Measurements from ENCODE around the gene OBSL1. TPM values are rescaled to one million over a fixed set of nuclear protein-coding genes. Genes with fewer than 3 reads are reported as not detected.

The OBSL1 gene
- total and polyA plus RNA-seq, 3 donors from 2014 or later: 312 to 507 (median 462) TPM

DNA sequence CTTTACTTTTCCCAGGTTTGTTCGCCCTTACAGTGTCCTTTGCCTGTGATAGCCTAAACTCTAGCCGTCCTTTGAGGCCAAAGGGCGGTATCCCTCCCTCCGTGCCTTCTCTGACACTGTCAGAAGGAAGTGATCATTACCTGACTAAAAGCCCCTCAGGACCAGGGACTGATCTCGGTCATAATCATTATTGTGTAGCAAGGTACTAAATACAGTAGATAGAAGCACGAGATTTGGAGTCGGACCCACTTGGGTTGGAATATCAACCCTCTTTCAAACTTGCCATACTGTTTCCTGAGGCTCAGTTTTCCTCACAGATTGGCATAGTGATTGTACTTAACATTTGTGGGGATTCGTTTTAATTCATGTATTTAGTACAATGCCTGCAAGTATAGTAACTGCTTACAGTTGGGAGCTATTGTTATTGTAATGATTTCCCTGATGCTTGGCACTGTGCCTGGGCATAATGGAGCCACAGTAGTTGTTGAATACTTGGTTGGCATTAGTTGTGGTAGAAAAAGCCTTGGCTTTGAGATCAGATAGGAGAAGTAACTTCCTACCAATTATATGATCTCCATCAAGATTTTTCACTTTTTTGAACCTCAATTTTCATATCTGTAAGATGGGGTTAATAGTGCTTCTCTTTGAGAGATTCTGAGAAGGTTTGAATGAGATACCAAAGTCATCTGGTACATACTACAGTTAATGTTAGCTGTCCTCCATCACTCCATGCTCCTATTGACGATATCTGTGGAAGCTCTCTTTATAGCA, 27.2 kb upstream of the OBSL1 start:
- WGBS, 2 donors: 20 to 23% methylated on average over 9 of the region's 9 CpGs
- TF ChIP-seq, protein P1, sequence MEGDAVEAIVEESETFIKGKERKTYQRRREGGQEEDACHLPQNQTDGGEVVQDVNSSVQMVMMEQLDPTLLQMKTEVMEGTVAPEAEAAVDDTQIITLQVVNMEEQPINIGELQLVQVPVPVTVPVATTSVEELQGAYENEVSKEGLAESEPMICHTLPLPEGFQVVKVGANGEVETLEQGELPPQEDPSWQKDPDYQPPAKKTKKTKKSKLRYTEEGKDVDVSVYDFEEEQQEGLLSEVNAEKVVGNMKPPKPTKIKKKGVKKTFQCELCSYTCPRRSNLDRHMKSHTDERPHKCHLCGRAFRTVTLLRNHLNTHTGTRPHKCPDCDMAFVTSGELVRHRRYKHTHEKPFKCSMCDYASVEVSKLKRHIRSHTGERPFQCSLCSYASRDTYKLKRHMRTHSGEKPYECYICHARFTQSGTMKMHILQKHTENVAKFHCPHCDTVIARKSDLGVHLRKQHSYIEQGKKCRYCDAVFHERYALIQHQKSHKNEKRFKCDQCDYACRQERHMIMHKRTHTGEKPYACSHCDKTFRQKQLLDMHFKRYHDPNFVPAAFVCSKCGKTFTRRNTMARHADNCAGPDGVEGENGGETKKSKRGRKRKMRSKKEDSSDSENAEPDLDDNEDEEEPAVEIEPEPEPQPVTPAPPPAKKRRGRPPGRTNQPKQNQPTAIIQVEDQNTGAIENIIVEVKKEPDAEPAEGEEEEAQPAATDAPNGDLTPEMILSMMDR (IDR thresholded peaks at IDR 0.05): no peak
- no peak for TF ChIP-seq POLR2A (IDR thresholded peaks at IDR 0.05)
- Histone ChIP-seq H3K36me3 (ENCODE audit: low read depth, missing control alignments) (no peaks in the 10 kb centered on the region), H3K4me1 (peaks cover 33% of the 10 kb centered on the region), H3K9me3 (no peaks in the 10 kb centered on the region), H3K27ac (peak overlapping the region; percentile 77 to 96), H3K27me3 (no peaks in the 10 kb centered on the region), H3K4me3 (peak overlapping the region; percentile 68 to 78)
- intact Hi-C loops (cut with DNase I; ENCODE audit: low total_unique reads): no loop called here
- DNase-seq: no peak

DNA sequence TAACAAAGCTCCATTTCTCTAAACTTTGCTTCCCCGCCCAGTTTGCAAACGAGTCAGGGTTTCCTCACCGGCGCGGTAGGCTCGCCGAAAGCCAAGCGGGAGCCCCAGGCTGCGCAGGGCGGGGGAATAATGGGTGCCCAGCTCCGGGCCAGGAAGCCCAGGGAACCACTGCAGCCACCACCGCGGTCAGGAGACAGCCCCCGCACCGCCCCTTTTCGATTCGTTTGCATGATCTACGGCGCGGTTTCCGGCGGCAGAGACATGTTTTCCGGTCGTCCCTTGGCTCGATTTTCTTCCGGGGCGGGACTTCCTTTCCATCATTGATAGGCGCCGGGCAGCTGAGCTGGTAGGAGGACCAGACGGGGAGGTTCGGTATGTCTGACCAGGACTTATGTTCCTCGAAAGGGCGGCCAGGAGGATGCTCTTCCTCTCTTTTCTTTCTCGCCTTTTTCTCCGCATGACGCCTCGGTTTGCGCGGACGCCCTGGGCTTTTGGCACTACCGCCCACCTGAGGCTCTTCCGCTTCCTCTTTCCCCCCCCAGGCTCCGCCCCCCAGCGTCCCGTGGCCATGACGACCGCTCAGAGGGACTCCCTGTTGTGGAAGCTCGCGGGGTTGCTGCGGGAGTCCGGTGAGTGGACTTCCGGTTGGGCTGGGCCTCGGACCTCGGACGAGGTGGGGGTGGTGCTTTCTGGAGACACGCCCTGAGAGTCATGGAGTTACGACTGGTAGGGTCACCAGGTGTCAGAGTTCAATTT, 26.4 kb upstream of the OBSL1 start, which contains the start of gene STK11IP:
Gene STK11IP (plus strand): TSS at position 306 of the 756 bp plus-strand sequence. CDS start 263 bp downstream, at position 569.
- Histone ChIP-seq H3K9me3 (no peaks in the 10 kb centered on the region), H3K27ac (peak within 1 kb of the TSS; percentile 77 to 96), H3K4me1 (peaks cover 37% of the 10 kb centered on the region), H3K36me3 (ENCODE audit: low read depth, missing control alignments) (no peaks in the 10 kb centered on the region), H3K27me3 (no peaks in the 10 kb centered on the region), H3K4me3 (peak within 1 kb of the TSS; percentile 68 to 78)
- peak; percentile 98 for DNase-seq
- TF ChIP-seq, protein P1 (IDR thresholded peaks at IDR 0.05): peak in 1 of 3 experiments; percentile 3
- TF ChIP-seq POLR2A (IDR thresholded peaks at IDR 0.05): peak; percentile 57
- intact Hi-C loops (cut with DNase I; ENCODE audit: low total_unique reads): no loop called here
- 0 to 1% methylated on average over 44 to 57 of the region's 57 CpGs for WGBS, 2 donors

DNA sequence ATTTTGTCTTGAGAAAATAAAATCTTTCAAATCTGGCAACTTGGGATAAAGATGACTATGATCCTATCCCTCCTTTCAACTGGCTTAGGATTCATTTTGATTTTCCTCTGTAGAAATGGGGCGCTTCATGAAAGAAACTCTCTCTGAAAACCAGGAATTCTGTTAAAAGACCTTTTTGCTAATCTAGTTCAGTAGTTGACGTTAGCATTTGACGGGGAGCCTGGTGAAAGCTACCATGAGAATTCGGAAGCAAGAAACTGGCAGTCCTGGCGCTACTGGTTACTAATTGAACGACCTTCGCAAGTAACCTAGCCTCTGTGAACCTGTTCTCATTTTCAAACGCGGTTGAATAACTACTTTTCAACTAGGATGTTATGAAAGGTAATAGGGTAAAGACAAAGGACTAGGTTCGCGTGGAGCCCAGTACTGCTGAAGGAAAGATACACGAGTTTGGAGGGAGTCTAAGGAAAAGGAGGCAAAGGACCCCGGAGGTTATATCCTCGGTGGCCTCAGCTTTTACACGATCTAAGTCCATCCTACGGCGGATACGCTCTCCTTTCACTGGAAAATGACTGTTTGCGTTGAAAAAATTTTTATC, 25.7 kb upstream of the OBSL1 start:
- 5 to 6% methylated on average over 19 of the region's 19 CpGs for WGBS, 2 donors
- intact Hi-C loops (cut with DNase I; ENCODE audit: low total_unique reads): no loop called here

DNA sequence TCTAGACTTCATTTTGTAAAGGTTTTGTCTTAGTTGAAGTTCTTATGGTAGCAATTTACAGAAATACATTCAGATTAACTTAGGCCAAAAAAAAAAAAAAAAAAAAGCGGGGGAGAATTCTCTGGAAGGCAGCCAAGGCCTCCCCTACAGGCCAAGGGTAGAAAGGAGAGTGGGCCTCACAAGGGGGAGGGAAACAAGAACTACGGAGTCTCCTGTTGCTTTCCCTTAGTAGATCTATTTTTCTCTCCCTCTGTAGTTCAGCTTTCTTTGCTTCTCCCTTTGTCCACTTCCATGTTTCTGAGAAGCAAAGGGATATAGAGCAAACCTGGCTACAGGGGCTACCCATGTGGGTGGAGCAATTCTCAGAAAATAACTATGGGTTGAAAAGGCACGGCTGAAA, 23.9 kb upstream of the OBSL1 start:
- 23 to 37% methylated on average over 3 of the region's 3 CpGs for WGBS, 2 donors
- Histone ChIP-seq H3K27me3 (no peaks in the 10 kb centered on the region), H3K36me3 (ENCODE audit: low read depth, missing control alignments) (no peaks in the 10 kb centered on the region), H3K27ac (peak overlapping the region; percentile 59 to 77), H3K4me1 (peaks cover 29% of the 10 kb centered on the region), H3K4me3 (no peak overlapping the region), H3K9me3 (no peaks in the 10 kb centered on the region)
- no peak for TF ChIP-seq POLR2A (IDR thresholded peaks at IDR 0.05)
- TF ChIP-seq, protein P1 (IDR thresholded peaks at IDR 0.05): peak in 1 of 3 experiments; percentile 12
- DNase-seq: peak; percentile 56
- intact Hi-C loops (cut with DNase I; ENCODE audit: low total_unique reads): no loop called here

More for the DNA sequence above, 25.7 kb upstream of the OBSL1 start:
- no peak for TF ChIP-seq POLR2A (IDR thresholded peaks at IDR 0.05)
- TF ChIP-seq, protein P1 (IDR thresholded peaks at IDR 0.05): no peak
- Histone ChIP-seq H3K27me3 (no peaks in the 10 kb centered on the region), H3K4me3 (peak overlapping the region; percentile 68 to 78), H3K27ac (peak overlapping the region; percentile 77 to 96), H3K36me3 (ENCODE audit: low read depth, missing control alignments) (no peaks in the 10 kb centered on the region), H3K9me3 (no peaks in the 10 kb centered on the region), H3K4me1 (peaks cover 32% of the 10 kb centered on the region)
- no peak for DNase-seq

Data from testis (tissue), 3 donors.